Stomach (tissue), 9 donors: ENCODE measurements around the gene TARS2. TPM values are rescaled to one million over a fixed set of nuclear protein-coding genes. Genes with fewer than 3 reads are reported as not detected.

Experiments
- DNase-seq, 2 donors: peaks; one replicate each; pipeline versions ENCODE4 v3.0.0 to v3.0.0-alpha.2; 2013 to 2019
- H3K27ac ChIP-seq, 5 donors: fragments of 200-600 bp in 4 of 5; sonication (generic) in 4 of 5; one replicate each; pipeline ENCODE4 v1.5.1; 2013 to 2019; ENCODE audit warnings: mild to moderate bottlenecking in 1 of 5, moderate library complexity in 1 of 5
- H3K27me3 ChIP-seq, 3 donors: fragments of 200-600 bp; sonication (generic); one replicate each; pipeline ENCODE4 v1.5.1; 2017 to 2019; ENCODE audit warnings: mixed run types in 1 of 3
- H3K36me3 ChIP-seq, 4 donors: fragments of 200-600 bp; sonication (generic); 1 replicate in 3 of 4; 2 replicates in 1 of 4; pipeline ENCODE4 v1.5.1; 2016 to 2019
- H3K4me1 ChIP-seq, 4 donors: fragments of 200-600 bp; sonication (generic); one replicate each; pipeline ENCODE4 v1.5.1; 2016 to 2019
- H3K4me3 ChIP-seq, 4 donors: fragments of 200-600 bp; sonication (generic) in 3 of 4; one replicate each; pipeline ENCODE4 v1.5.1; 2016 to 2019; ENCODE audit warnings: mild to moderate bottlenecking in 1 of 4
- H3K9me3 ChIP-seq, 4 donors: fragments of 200-600 bp; sonication (generic); one replicate each; pipeline ENCODE4 v1.5.1; 2016 to 2019
- CTCF ChIP-seq, 7 experiments: fragments of 450-650 bp in 4 of 7; fragments of 200-600 bp in 3 of 7; sonication (generic) in 3 of 7; IDR thresholded peaks; one replicate each; pipeline ENCODE4 v1.5.1; 2016 to 2019; ENCODE audit warnings: antibody characterized with exemption in 7 of 7, control low read depth in 2 of 7, mild to moderate bottlenecking in 1 of 7
- EP300 ChIP-seq: sonication (generic); formaldehyde crosslinking; IDR thresholded peaks from one replicate; pipeline ENCODE4 v1.6.1; 2017; ENCODE audit warnings: antibody characterized with exemption
- POLR2A ChIP-seq, 4 donors: fragments of 450-650 bp; IDR thresholded peaks; one replicate each; pipeline ENCODE4 v1.6.1; 2016; ENCODE audit warnings: antibody characterized with exemption in 4 of 4, control low read depth in 2 of 4, mild to moderate bottlenecking in 1 of 4, moderate library complexity in 1 of 4
- POLR2AphosphoS5 ChIP-seq, 3 donors: sonication (generic); formaldehyde crosslinking; IDR thresholded peaks; one replicate each; pipeline ENCODE4 v1.6.1; 2016; ENCODE audit warnings: antibody characterized with exemption in 3 of 3
- WGBS, 5 donors: extraction: QIAGEN DNeasy Blood & Tissue Kit in 3 of 5; methylation state at CpG; one replicate each; pipeline versions ENCODE4 v1.1.5 to v1.1.7; 2013 to 2018; 5-methylcytosine and 5-hydroxymethylcytosine counted together
- intact Hi-C: fragments of 100-400 bp; cut with DNase I; formaldehyde crosslinking; loops from one replicate; pipeline ENCODE4 v1.15.1; 2023; ENCODE audit warnings: low total_unique reads
- polyA plus RNA-seq, 3 donors: library from polyadenylated mRNA; stranded (reverse); fragments of 200-250 nt; gene quantifications; one replicate each; pipeline ENCODE4 v1.2.3, GENCODE V29; 2013
- total RNA-seq, 5 donors: library from RNA; depleted of rRNA; stranded (reverse); fragments of >200 nt; gene quantifications; one replicate each; pipeline versions ENCODE4 v1.1.0 to v1.2.3, GENCODE V29; 2014 to 2016
- donor health status: healthy with polysubstance abuse.
- donor health status: Bipolar disorder and iron deficiency.
- donor health status: healthy.

Gene TARS2
- total and polyA plus RNA-seq, 8 donors, result 3.5 to 46.2 (median 11.0) TPM

GRCh38 chr1:150464422-150464826, 22.8 kb upstream of the TARS2 start:
- no peak overlapping the region for H3K4me3 ChIP-seq
- no peaks in the 10 kb centered on the region for H3K27me3 ChIP-seq
- intact Hi-C loops, result loop anchor here (5.0 kb wide), 1 partner anchor 68 kb away; no protein-coding TSS in a partner anchor
- H3K27ac ChIP-seq, result no peak overlapping the region
- peaks cover 0 to 5% (median 2%) of the 10 kb centered on the region in 4 donors for H3K4me1 ChIP-seq
- TF ChIP-seq POLR2A (IDR thresholded peaks at IDR 0.05) (no peak), POLR2AphosphoS5 (IDR thresholded peaks at IDR 0.05) (peak in 1 of 3 donors; percentile 21), CTCF (IDR thresholded peaks at IDR 0.05) (peak in 5 of 7 experiments; percentile 43 to 84 (median 69)), EP300 (no peak)
- peak; percentile 63 to 86 for DNase-seq
- peaks cover 45 to 87% (median 78%) of the 10 kb centered on the region in 4 donors for H3K36me3 ChIP-seq
- 32 to 39% (median 37%) methylated on average over 4 of the region's 4 CpGs for WGBS, 5 donors
- H3K9me3 ChIP-seq, result no peaks in the 10 kb centered on the region

DNA sequence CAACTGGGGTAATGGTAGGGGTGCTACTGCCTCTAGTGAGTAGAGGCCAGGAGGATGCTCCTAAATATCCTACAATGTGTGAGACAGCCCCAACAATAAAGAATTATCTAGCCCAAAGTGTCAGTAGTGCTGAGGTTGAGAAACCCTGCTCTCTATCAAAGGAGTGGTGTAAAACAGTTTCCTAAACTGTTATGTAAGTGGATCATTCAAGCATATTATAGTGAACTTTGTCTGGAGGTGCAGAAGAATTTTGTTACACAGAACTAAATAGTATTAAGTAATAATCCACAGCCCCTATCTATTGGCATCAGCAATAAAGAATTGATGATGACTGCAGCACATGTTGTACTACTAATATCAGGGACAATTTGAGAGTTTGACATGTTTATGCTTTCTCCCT, 20.3 kb upstream of the TARS2 start:
- Histone ChIP-seq H3K36me3 (peaks cover 56 to 84% (median 74%) of the 10 kb centered on the region in 4 donors), H3K27ac (no peak overlapping the region), H3K27me3 (no peaks in the 10 kb centered on the region), H3K9me3 (no peaks in the 10 kb centered on the region), H3K4me1 (peaks cover 0 to 19% (median 4%) of the 10 kb centered on the region in 4 donors), H3K4me3 (no peak overlapping the region)
- intact Hi-C loops, result no loop called here
- no peak for DNase-seq
- TF ChIP-seq POLR2A (IDR thresholded peaks at IDR 0.05) (no peak), CTCF (IDR thresholded peaks at IDR 0.05) (no peak), POLR2AphosphoS5 (IDR thresholded peaks at IDR 0.05) (no peak)

- 64 to 91% (median 77%) methylated on average over 1 of the region's 1 CpG for WGBS, 5 donors
- intact Hi-C loops, result no loop called here
- peaks cover 0 to 23% (median 4%) of the 10 kb centered on the region in 4 donors for H3K4me1 ChIP-seq
- no peak for TF ChIP-seq CTCF (IDR thresholded peaks at IDR 0.05)
- no peak for TF ChIP-seq POLR2AphosphoS5 (IDR thresholded peaks at IDR 0.05)
- TF ChIP-seq EP300, result no peak
- TF ChIP-seq POLR2A (IDR thresholded peaks at IDR 0.05), result no peak
- H3K27ac ChIP-seq, result no peak overlapping the region
- H3K4me3 ChIP-seq, result no peak overlapping the region
- no peaks in the 10 kb centered on the region for H3K27me3 ChIP-seq
- H3K9me3 ChIP-seq, result no peaks in the 10 kb centered on the region
- DNase-seq, result no peak
- H3K36me3 ChIP-seq, result peaks cover 58 to 75% (median 73%) of the 10 kb centered on the region in 4 donors
Observed at GRCh38 chr1:150469291-150469690, 17.9 kb upstream of the TARS2 start.

- intact Hi-C loops, result no loop called here
- peaks cover 0 to 40% (median 15%) of the 10 kb centered on the region in 4 donors for H3K4me1 ChIP-seq
- no peak overlapping the region for H3K27ac ChIP-seq
- no peaks in the 10 kb centered on the region for H3K9me3 ChIP-seq
- peaks cover 32 to 42% (median 39%) of the 10 kb centered on the region in 4 donors for H3K36me3 ChIP-seq
- H3K4me3 ChIP-seq, result no peak overlapping the region
- TF ChIP-seq POLR2A (IDR thresholded peaks at IDR 0.05), result no peak
- TF ChIP-seq POLR2AphosphoS5 (IDR thresholded peaks at IDR 0.05), result no peak
- no peak for TF ChIP-seq CTCF (IDR thresholded peaks at IDR 0.05)
- no peak for TF ChIP-seq EP300
- no peak for DNase-seq
- 88 to 97% (median 91%) methylated on average over 5 to 10 of the region's 10 CpGs for WGBS, 5 donors
- no peaks in the 10 kb centered on the region for H3K27me3 ChIP-seq
Observed at GRCh38 chr1:150472601-150473200, 14.5 kb upstream of the TARS2 start.
